Esophagus (tissue), 2 donors: Measurements from ENCODE around the gene GATM. TPM values are rescaled to one million over a fixed set of nuclear protein-coding genes. Genes with fewer than 3 reads are reported as not detected.

Experiments
- H3K27ac ChIP-seq, 2 donors: one replicate each; pipeline ENCODE4 v1.5.1; 2013; ENCODE audit warnings: low read depth in 2 of 2, mild to moderate bottlenecking in 2 of 2, inconsistent platforms in 1 of 2, low read length in 1 of 2, moderate library complexity in 1 of 2
- H3K27me3 ChIP-seq, 2 donors: one replicate each; pipeline ENCODE4 v1.6.1; 2013; ENCODE audit warnings: low read length in 2 of 2, control low read depth in 1 of 2, mild to moderate bottlenecking in 1 of 2; ENCODE audit not compliant: insufficient read depth in 2 of 2, control insufficient read depth in 1 of 2
- H3K36me3 ChIP-seq, 2 donors: one replicate each; pipeline ENCODE4 v1.6.1; 2013; ENCODE audit warnings: low read length in 1 of 2; ENCODE audit not compliant: control insufficient read depth in 2 of 2, insufficient read depth in 2 of 2
- H3K4me1 ChIP-seq, 2 donors: one replicate each; pipeline ENCODE4 v1.6.1; 2013; ENCODE audit warnings: low read length in 1 of 2; ENCODE audit not compliant: control insufficient read depth in 2 of 2, insufficient read depth in 2 of 2
- H3K4me3 ChIP-seq, 2 donors: one replicate each; pipeline ENCODE4 v1.5.1; 2013; ENCODE audit warnings: low read length in 2 of 2, mild to moderate bottlenecking in 2 of 2, low read depth in 1 of 2, moderate library complexity in 1 of 2
- H3K9me3 ChIP-seq, 2 donors: one replicate each; pipeline ENCODE4 v1.6.1; 2013; ENCODE audit warnings: mild to moderate bottlenecking in 2 of 2, low read depth in 1 of 2, low read length in 1 of 2, moderate library complexity in 1 of 2; ENCODE audit not compliant: control insufficient read depth in 2 of 2, insufficient read depth in 1 of 2
- WGBS, 2 donors: extraction: QIAGEN DNeasy Blood & Tissue Kit; methylation state at CpG; one replicate each; pipeline ENCODE4 v1.1.7; 2013; 5-methylcytosine and 5-hydroxymethylcytosine counted together
- polyA plus RNA-seq, 2 donors: library from polyadenylated mRNA; stranded (reverse); fragments of 200-250 nt; gene quantifications; one replicate each; pipeline ENCODE4 v1.2.3, GENCODE V29; 2013
- donor health status: healthy with polysubstance abuse.
- donor health status: Bipolar disorder and iron deficiency.

Gene GATM
- polyA plus RNA-seq, 2 donors: 12.5 to 15.7 TPM

- Histone ChIP-seq H3K27me3 (no peaks in the 10 kb centered on the region), H3K4me1 (peaks cover 0 to 3% of the 10 kb centered on the region in 2 donors), H3K4me3 (peak overlapping the region; percentile 82 to 94), H3K27ac (peak overlapping the region; percentile 95 to 96), H3K36me3 (peaks cover 2 to 6% of the 10 kb centered on the region in 2 donors), H3K9me3 (no peaks in the 10 kb centered on the region)
- WGBS, 2 donors: 1% methylated on average over 76 to 79 of the region's 79 CpGs
Measured at GRCh38 chr15:45402955-45403877, 24.9 kb upstream of the GATM start.

GRCh38 chr15:45402162-45402954, 24.0 kb upstream of the GATM start:
- Histone ChIP-seq H3K4me3 (peak overlapping the region; percentile 82 to 94), H3K4me1 (peaks cover 0 to 3% of the 10 kb centered on the region in 2 donors), H3K36me3 (peaks cover 2 to 6% of the 10 kb centered on the region in 2 donors), H3K27ac (peak overlapping the region; percentile 95 to 96), H3K27me3 (no peaks in the 10 kb centered on the region), H3K9me3 (no peaks in the 10 kb centered on the region)
- WGBS, 2 donors: 0% methylated on average over 64 to 84 of the region's 84 CpGs

GRCh38 chr15:45401665-45402161, 23.4 kb upstream of the GATM start:
- H3K9me3 ChIP-seq: no peaks in the 10 kb centered on the region

GRCh38 chr15:45399381-45400212, 21.3 kb upstream of the GATM start:
- no peaks in the 10 kb centered on the region for H3K36me3 ChIP-seq
- no peak overlapping the region for H3K27ac ChIP-seq
- H3K27me3 ChIP-seq: no peaks in the 10 kb centered on the region
- peaks cover 0 to 3% of the 10 kb centered on the region in 2 donors for H3K4me1 ChIP-seq
- 46 to 52% methylated on average over 6 of the region's 6 CpGs for WGBS, 2 donors
- H3K9me3 ChIP-seq: no peaks in the 10 kb centered on the region
- H3K4me3 ChIP-seq: no peak overlapping the region

More at GRCh38 chr15:45401665-45402161, 23.4 kb upstream of the GATM start:
- Histone ChIP-seq H3K27me3 (no peaks in the 10 kb centered on the region), H3K27ac (peak overlapping the region; percentile 78 to 90), H3K4me3 (peak overlapping the region; percentile 82 to 94), H3K36me3 (peaks cover 0 to 2% of the 10 kb centered on the region in 2 donors), H3K4me1 (peaks cover 0 to 3% of the 10 kb centered on the region in 2 donors)
- WGBS, 2 donors: 2% methylated on average over 12 of the region's 12 CpGs

- no peak overlapping the region for H3K27ac ChIP-seq
- H3K4me1 ChIP-seq: no peaks in the 10 kb centered on the region
- no peaks in the 10 kb centered on the region for H3K36me3 ChIP-seq
- WGBS, 2 donors: 67 to 85% methylated on average over 6 of the region's 6 CpGs
- no peak overlapping the region for H3K4me3 ChIP-seq
- no peaks in the 10 kb centered on the region for H3K9me3 ChIP-seq
- no peaks in the 10 kb centered on the region for H3K27me3 ChIP-seq
Measured at GRCh38 chr15:45397116-45397665, 18.8 kb upstream of the GATM start.

GRCh38 chr15:45395943-45396342, 17.6 kb upstream of the GATM start:
- Histone ChIP-seq H3K4me1 (no peaks in the 10 kb centered on the region), H3K27me3 (no peaks in the 10 kb centered on the region), H3K36me3 (no peaks in the 10 kb centered on the region), H3K4me3 (no peak overlapping the region), H3K9me3 (no peaks in the 10 kb centered on the region), H3K27ac (no peak overlapping the region)
- WGBS, 2 donors: 60 to 76% methylated on average over 4 of the region's 4 CpGs

GRCh38 chr15:45394681-45395080, 16.3 kb upstream of the GATM start:
- no peaks in the 10 kb centered on the region for H3K27me3 ChIP-seq

GRCh38 chr15:45393851-45394250, 15.5 kb upstream of the GATM start:
- WGBS, 2 donors: 56 to 69% methylated on average over 3 of the region's 3 CpGs
- H3K9me3 ChIP-seq: no peaks in the 10 kb centered on the region
- H3K4me1 ChIP-seq: no peaks in the 10 kb centered on the region
- H3K27ac ChIP-seq: no peak overlapping the region
- no peaks in the 10 kb centered on the region for H3K27me3 ChIP-seq
- H3K36me3 ChIP-seq: no peaks in the 10 kb centered on the region
- H3K4me3 ChIP-seq: no peak overlapping the region

More at GRCh38 chr15:45394681-45395080, 16.3 kb upstream of the GATM start:
- Histone ChIP-seq H3K4me3 (no peak overlapping the region), H3K27ac (no peak overlapping the region), H3K4me1 (no peaks in the 10 kb centered on the region), H3K9me3 (no peaks in the 10 kb centered on the region), H3K36me3 (no peaks in the 10 kb centered on the region)
- 78 to 80% methylated on average over 2 of the region's 2 CpGs for WGBS, 2 donors

- H3K27ac ChIP-seq: no peak overlapping the region
Measured at GRCh38 chr15:45392584-45392855, 14.2 kb upstream of the GATM start.

More at GRCh38 chr15:45392584-45392855, 14.2 kb upstream of the GATM start:
- H3K27me3 ChIP-seq: no peaks in the 10 kb centered on the region
- no peaks in the 10 kb centered on the region for H3K4me1 ChIP-seq
- H3K36me3 ChIP-seq: no peaks in the 10 kb centered on the region
- no peaks in the 10 kb centered on the region for H3K9me3 ChIP-seq
- H3K4me3 ChIP-seq: no peak overlapping the region
